ENCODE data around the gene CMTM8. TPM values are rescaled to one million over a fixed set of nuclear protein-coding genes. Genes with fewer than 3 reads are reported as not detected.

The CMTM8 gene
- total RNA-seq, 1 donor from 2014 or later = 5.1 TPM

DNA sequence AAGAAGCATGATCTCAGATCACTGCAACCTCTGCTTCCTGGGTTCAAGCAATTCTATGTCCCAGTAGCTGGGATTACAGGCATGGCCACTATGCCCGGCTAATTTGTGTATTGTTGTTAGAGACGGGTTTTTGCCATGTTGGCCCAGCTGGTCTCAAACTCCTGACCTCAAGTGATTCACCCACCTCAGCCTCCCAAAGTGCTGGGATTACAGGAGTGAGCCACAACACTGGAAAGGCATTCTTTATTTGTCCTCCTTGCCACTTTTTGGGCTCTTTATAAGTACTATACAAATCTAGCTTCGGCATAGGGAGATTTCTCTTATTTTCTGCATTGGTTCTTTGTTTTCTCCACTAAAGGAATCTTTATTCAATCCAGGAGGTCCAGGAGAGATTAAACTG, 18.6 kb downstream of the CMTM8 start:
- H3K27ac Mint-ChIP-seq (ENCODE audit: unreplicated experiment) = no peak overlapping the region
- peaks cover 15% of the 10 kb centered on the region for H3K36me3 Mint-ChIP-seq (ENCODE audit: unreplicated experiment)
- no peak for TF ChIP-seq CTCF (IDR thresholded peaks at IDR 0.05)
- peaks cover 10% of the 10 kb centered on the region for H3K9me3 Mint-ChIP-seq (ENCODE audit: unreplicated experiment)
- H3K4me1 Mint-ChIP-seq (ENCODE audit: unreplicated experiment) = no peaks in the 10 kb centered on the region
- no peak for DNase-seq (ENCODE audit: extremely low spot score, unreplicated experiment)
- no peaks in the 10 kb centered on the region for H3K27me3 Mint-ChIP-seq (ENCODE audit: unreplicated experiment)
- no peak overlapping the region for H3K4me3 Mint-ChIP-seq (ENCODE audit: unreplicated experiment)

GRCh38 chr3:32257641-32258438, 19.4 kb downstream of the CMTM8 start:
- no peak for TF ChIP-seq CTCF (IDR thresholded peaks at IDR 0.05)
- DNase-seq (ENCODE audit: extremely low spot score, unreplicated experiment) = no peak
- peaks cover 10% of the 10 kb centered on the region for H3K9me3 Mint-ChIP-seq (ENCODE audit: unreplicated experiment)
- H3K36me3 Mint-ChIP-seq (ENCODE audit: unreplicated experiment) = peaks cover 15% of the 10 kb centered on the region
- H3K4me3 Mint-ChIP-seq (ENCODE audit: unreplicated experiment) = no peak overlapping the region
- H3K27me3 Mint-ChIP-seq (ENCODE audit: unreplicated experiment) = no peaks in the 10 kb centered on the region
- H3K27ac Mint-ChIP-seq (ENCODE audit: unreplicated experiment) = no peak overlapping the region
- no peaks in the 10 kb centered on the region for H3K4me1 Mint-ChIP-seq (ENCODE audit: unreplicated experiment)

DNA sequence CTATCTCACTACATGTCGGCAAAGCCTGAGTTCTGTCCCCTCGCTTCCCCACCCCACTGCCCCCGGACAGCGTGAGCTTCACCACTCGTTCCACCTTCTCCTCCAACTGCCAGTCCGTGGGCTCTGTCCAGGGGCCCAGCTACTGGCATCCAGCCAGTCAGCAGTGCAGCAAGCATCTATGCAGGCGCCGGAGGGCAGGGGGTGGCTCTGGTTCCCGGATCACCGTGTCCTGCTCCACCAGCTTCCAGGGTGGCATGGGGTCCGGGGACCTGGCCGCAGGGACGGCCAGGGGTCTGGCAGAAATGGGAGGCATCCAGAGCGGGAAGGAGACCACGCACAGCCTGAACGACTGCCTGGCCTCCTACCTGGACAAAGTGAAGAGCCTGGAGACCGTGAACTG, 20.4 kb downstream of the CMTM8 start:
- no peak for DNase-seq (ENCODE audit: extremely low spot score, unreplicated experiment)
- H3K9me3 Mint-ChIP-seq (ENCODE audit: unreplicated experiment) = peaks cover 10% of the 10 kb centered on the region
- no peak for TF ChIP-seq CTCF (IDR thresholded peaks at IDR 0.05)
- H3K36me3 Mint-ChIP-seq (ENCODE audit: unreplicated experiment) = peaks cover 15% of the 10 kb centered on the region
- H3K4me1 Mint-ChIP-seq (ENCODE audit: unreplicated experiment) = no peaks in the 10 kb centered on the region
- H3K27ac Mint-ChIP-seq (ENCODE audit: unreplicated experiment) = no peak overlapping the region
- no peaks in the 10 kb centered on the region for H3K27me3 Mint-ChIP-seq (ENCODE audit: unreplicated experiment)
- H3K4me3 Mint-ChIP-seq (ENCODE audit: unreplicated experiment) = no peak overlapping the region

GRCh38 chr3:32261545-32261944, 23.1 kb downstream of the CMTM8 start:
- H3K27me3 Mint-ChIP-seq (ENCODE audit: unreplicated experiment) = no peaks in the 10 kb centered on the region
- H3K9me3 Mint-ChIP-seq (ENCODE audit: unreplicated experiment) = no peaks in the 10 kb centered on the region
- no peak for TF ChIP-seq CTCF (IDR thresholded peaks at IDR 0.05)
- H3K27ac Mint-ChIP-seq (ENCODE audit: unreplicated experiment) = no peak overlapping the region
- no peak for DNase-seq (ENCODE audit: extremely low spot score, unreplicated experiment)
- no peak overlapping the region for H3K4me3 Mint-ChIP-seq (ENCODE audit: unreplicated experiment)
- peaks cover 4% of the 10 kb centered on the region for H3K36me3 Mint-ChIP-seq (ENCODE audit: unreplicated experiment)
- H3K4me1 Mint-ChIP-seq (ENCODE audit: unreplicated experiment) = no peaks in the 10 kb centered on the region

DNA sequence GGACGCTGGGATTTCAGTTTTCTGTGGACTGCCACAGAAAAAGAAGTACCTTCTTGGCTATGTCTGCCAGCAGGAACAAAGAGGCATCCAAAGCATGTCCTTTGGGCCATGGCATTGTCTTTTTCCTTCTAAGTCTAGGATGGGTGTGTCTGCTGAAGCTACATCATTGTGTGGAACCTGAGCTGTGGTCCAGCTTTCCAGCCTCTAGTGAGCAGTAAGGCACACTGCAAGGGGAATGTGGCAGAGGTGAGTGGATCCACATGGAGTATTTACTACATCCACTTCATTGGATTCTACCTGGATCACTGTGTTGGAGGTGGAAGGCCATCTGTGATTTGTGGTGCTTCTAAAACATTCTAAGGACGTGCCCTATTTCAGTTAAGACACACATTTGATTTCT, 23.7 kb downstream of the CMTM8 start:
- Mint-ChIP-seq H3K9me3 (ENCODE audit: unreplicated experiment) (no peaks in the 10 kb centered on the region), H3K36me3 (ENCODE audit: unreplicated experiment) (peaks cover 3% of the 10 kb centered on the region)

More for the DNA sequence above, 23.7 kb downstream of the CMTM8 start:
- no peaks in the 10 kb centered on the region for H3K27me3 Mint-ChIP-seq (ENCODE audit: unreplicated experiment)
- H3K4me3 Mint-ChIP-seq (ENCODE audit: unreplicated experiment) = no peak overlapping the region
- H3K4me1 Mint-ChIP-seq (ENCODE audit: unreplicated experiment) = no peaks in the 10 kb centered on the region
- no peak overlapping the region for H3K27ac Mint-ChIP-seq (ENCODE audit: unreplicated experiment)
- DNase-seq (ENCODE audit: extremely low spot score, unreplicated experiment) = no peak
- no peak for TF ChIP-seq CTCF (IDR thresholded peaks at IDR 0.05)
